Endodermal cell (in vitro differentiated cells): ENCODE measurements around the gene TBX5. TPM values are rescaled to one million over a fixed set of nuclear protein-coding genes. Genes with fewer than 3 reads are reported as not detected.
A peak's percentile ranks its signal among the peaks of the same experiment; 100 is the strongest.

Experiments used
- DNase-seq: peaks from one replicate; pipeline ENCODE4 v3.0.0-alpha.2; 2017
- H3K27ac ChIP-seq: 2 replicates; pipeline ENCODE4 v1.5.1; 2013; ENCODE audit warnings: mild to moderate bottlenecking, low read depth, low read length, moderate library complexity
- H3K27me3 ChIP-seq: 2 replicates; pipeline ENCODE4 v1.6.1; 2013; ENCODE audit warnings: mild to moderate bottlenecking, low read length, moderate library complexity; ENCODE audit not compliant: insufficient read depth, control insufficient read depth, poor library complexity, severe bottlenecking
- H3K36me3 ChIP-seq: 2 replicates; pipeline ENCODE4 v1.7.0; 2013; ENCODE audit warnings: mild to moderate bottlenecking, low read length, moderate library complexity; ENCODE audit not compliant: control insufficient read depth, insufficient read depth
- H3K4me1 ChIP-seq: one replicate; pipeline ENCODE4 v1.7.0; 2013; ENCODE audit warnings: low read length; ENCODE audit not compliant: control insufficient read depth, insufficient read depth
- H3K4me3 ChIP-seq: 2 replicates; pipeline ENCODE4 v1.5.1; 2013; ENCODE audit warnings: mild to moderate bottlenecking, low read length, moderate library complexity
- H3K9ac ChIP-seq: 2 replicates; pipeline ENCODE4 v1.6.1; 2013; ENCODE audit warnings: mild to moderate bottlenecking, low read length, moderate library complexity; ENCODE audit not compliant: poor library complexity, severe bottlenecking; ENCODE audit errors: extremely low read depth
- H3K9me3 ChIP-seq: 2 replicates; pipeline ENCODE4 v1.6.1; 2013; ENCODE audit warnings: mild to moderate bottlenecking, low read length, moderate library complexity; ENCODE audit not compliant: control insufficient read depth
- H3K27ac Mint-ChIP-seq: 2 replicates; pipeline ENCODE4 v1.8.0; 2020; ENCODE audit warnings: mixed read lengths
- H3K27me3 Mint-ChIP-seq: 2 replicates; pipeline ENCODE4 v1.8.0; 2021; ENCODE audit warnings: mild to moderate bottlenecking, mixed read lengths; ENCODE audit not compliant: insufficient read depth
- H3K36me3 Mint-ChIP-seq: 2 replicates; pipeline ENCODE4 v1.8.0; 2020; ENCODE audit warnings: low read depth, mixed read lengths
- H3K4me1 Mint-ChIP-seq: 2 replicates; pipeline ENCODE4 v1.8.0; 2020; ENCODE audit warnings: mixed read lengths
- H3K4me3 Mint-ChIP-seq: 2 replicates; pipeline ENCODE4 v1.8.0; 2020; ENCODE audit warnings: mild to moderate bottlenecking, moderate library complexity, mixed read lengths
- H3K9me3 Mint-ChIP-seq: 2 replicates; pipeline ENCODE4 v1.8.0; 2020; ENCODE audit warnings: mild to moderate bottlenecking, mixed read lengths
- CTCF ChIP-seq: fragments of 200-600 bp; sonication (generic); conservative IDR thresholded peaks from 2 replicates; pipeline ENCODE4 v1.5.0; 2021; ENCODE audit warnings: antibody characterized with exemption, mild to moderate bottlenecking
- WGBS, 2 experiments: methylation state at CpG; one replicate each; pipeline versions ENCODE4 v1.1.5 to v1.1.7; 2013; ENCODE audit warnings: missing lambda C conversion rate in 2 of 2, mixed read lengths in 1 of 2; ENCODE audit not compliant: insufficient coverage in 1 of 2, insufficient read length in 1 of 2; 5-methylcytosine and 5-hydroxymethylcytosine counted together
- total RNA-seq, 2 donors: library from RNA; stranded (reverse); fragmentation: NEBNext Ultra II Directional in 1 of 2; extraction: Animal tissue kit (Norgen Biotek cat#: 25700) in 1 of 2; gene quantifications; 2 replicates in 1 of 2; 3 replicates in 1 of 2; pipeline ENCODE4 v1.2.1, GENCODE V29; 2021

TBX5 gene
- total RNA-seq, 2 donors from 2014 or later = not detected

- H3K27ac ChIP-seq = no peak overlapping the region
- 90% methylated on average over 2 of the region's 2 CpGs for WGBS, 2 experiments
- Mint-ChIP-seq H3K4me3 (no peak overlapping the region), H3K27me3 (peaks cover 3% of the 10 kb centered on the region), H3K27ac (no peak overlapping the region), H3K9me3 (peaks cover 14% of the 10 kb centered on the region), H3K36me3 (no peaks in the 10 kb centered on the region), H3K4me1 (peaks cover 22% of the 10 kb centered on the region)
- no peak for DNase-seq
- no peak overlapping the region for H3K9ac ChIP-seq
- no peak for TF ChIP-seq CTCF
- peaks cover 6% of the 10 kb centered on the region for H3K27me3 ChIP-seq
- H3K9me3 ChIP-seq = peaks cover 10% of the 10 kb centered on the region
- peaks cover 6% of the 10 kb centered on the region for H3K4me1 ChIP-seq
- H3K4me3 ChIP-seq = no peak overlapping the region
- H3K36me3 ChIP-seq = no peaks in the 10 kb centered on the region
Measured at GRCh38 chr12:114339626-114340025, 66.3 kb downstream of the TBX5 start.

DNA sequence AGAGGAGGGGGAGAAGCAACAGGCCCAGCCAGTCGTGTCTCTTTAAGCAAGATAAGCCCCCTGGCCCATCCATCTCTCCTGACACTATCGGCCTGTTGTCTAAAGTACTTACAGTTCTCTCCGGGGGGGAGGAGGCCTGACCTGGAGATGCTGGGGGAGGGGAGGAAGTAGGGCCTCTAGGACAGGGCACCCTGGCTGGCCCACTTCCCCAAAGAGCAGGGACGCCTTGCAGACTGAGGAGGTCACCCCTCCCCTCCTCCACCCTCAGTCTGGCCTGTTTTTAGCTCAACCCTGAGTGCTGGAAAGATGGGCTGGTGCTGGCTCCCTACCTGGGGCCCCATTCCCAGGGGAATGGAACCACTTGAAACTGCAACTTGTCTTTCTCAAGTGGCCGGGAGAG, 70.3 kb downstream of the TBX5 start:
- DNase-seq = peak; percentile 80
- no peaks in the 10 kb centered on the region for H3K36me3 ChIP-seq
- no peaks in the 10 kb centered on the region for H3K27me3 ChIP-seq
- Mint-ChIP-seq H3K9me3 (peaks cover 16% of the 10 kb centered on the region), H3K27me3 (peaks cover 3% of the 10 kb centered on the region), H3K4me1 (peaks cover 19% of the 10 kb centered on the region), H3K4me3 (no peak overlapping the region), H3K36me3 (no peaks in the 10 kb centered on the region), H3K27ac (no peak overlapping the region)
- H3K4me1 ChIP-seq = peaks cover 6% of the 10 kb centered on the region
- H3K9ac ChIP-seq = no peak overlapping the region
- TF ChIP-seq CTCF = no peak
- H3K27ac ChIP-seq = no peak overlapping the region
- peaks cover 10% of the 10 kb centered on the region for H3K9me3 ChIP-seq
- H3K4me3 ChIP-seq = no peak overlapping the region
- 33 to 37% methylated on average over 1 to 5 of the region's 5 CpGs for WGBS, 2 experiments

GRCh38 chr12:114334395-114334794, 71.5 kb downstream of the TBX5 start:
- H3K4me1 Mint-ChIP-seq = peaks cover 19% of the 10 kb centered on the region
- 86 to 87% methylated on average over 3 to 5 of the region's 5 CpGs for WGBS, 2 experiments
- H3K27ac Mint-ChIP-seq = no peak overlapping the region
- H3K9me3 Mint-ChIP-seq = peaks cover 16% of the 10 kb centered on the region
- Histone ChIP-seq H3K9me3 (peaks cover 15% of the 10 kb centered on the region), H3K9ac (no peak overlapping the region), H3K4me3 (no peak overlapping the region), H3K4me1 (peaks cover 6% of the 10 kb centered on the region), H3K27ac (no peak overlapping the region), H3K27me3 (no peaks in the 10 kb centered on the region), H3K36me3 (no peaks in the 10 kb centered on the region)
- peaks cover 3% of the 10 kb centered on the region for H3K27me3 Mint-ChIP-seq
- no peaks in the 10 kb centered on the region for H3K36me3 Mint-ChIP-seq
- H3K4me3 Mint-ChIP-seq = no peak overlapping the region
- no peak for TF ChIP-seq CTCF
- DNase-seq = no peak
